COR-L47 (cell line): ENCODE data around the gene ZDHHC3.
"Not testable (repeated sequence)": the region's sequence is repeated elsewhere in the genome, so short reads cannot be mapped to it uniquely, and the experiment has no call there.

Source experiments
- DNase-seq: peaks from one replicate; lab custom pipeline; 2025; lab: John Stamatoyannopoulos, UW

The ZDHHC3 gene

GRCh38 chr3:44995142-44995770 lies 19.3 kb upstream of the ZDHHC3 start:
- peak; percentile 58 for DNase-seq

- no peak for DNase-seq
These were observed 17.7 kb upstream of the ZDHHC3 start for GRCh38 chr3:44993471-44994205.

- DNase-seq = no peak
These were observed 16.8 kb upstream of the ZDHHC3 start for GRCh38 chr3:44992555-44993470.

GRCh38 chr3:44991326-44991725 lies 15.4 kb upstream of the ZDHHC3 start:
- no peak for DNase-seq

GRCh38 chr3:44989636-44990373 lies 13.8 kb upstream of the ZDHHC3 start:
- no peak for DNase-seq

- no peak for DNase-seq
These were observed 13.2 kb upstream of the ZDHHC3 start for GRCh38 chr3:44989141-44989540.

- DNase-seq = no peak
These were observed 12.1 kb upstream of the ZDHHC3 start for GRCh38 chr3:44988073-44988472.

- no peak for DNase-seq
These were observed 11.4 kb upstream of the ZDHHC3 start for GRCh38 chr3:44987332-44987731.

- not testable (repeated sequence) for DNase-seq
These were observed 10.4 kb upstream of the ZDHHC3 start for GRCh38 chr3:44986330-44986729.

GRCh38 chr3:44984335-44984734 lies 8.4 kb upstream of the ZDHHC3 start:
- no peak for DNase-seq

GRCh38 chr3:44983484-44983941 lies 7.5 kb upstream of the ZDHHC3 start:
- no peak for DNase-seq

GRCh38 chr3:44982817-44983216 lies 6.8 kb upstream of the ZDHHC3 start:
- no peak for DNase-seq

GRCh38 chr3:44981751-44982150 lies 5.8 kb upstream of the ZDHHC3 start:
- no peak for DNase-seq

GRCh38 chr3:44981220-44981619 lies 5.2 kb upstream of the ZDHHC3 start:
- DNase-seq = no peak

GRCh38 chr3:44974416-44974815 lies 1.6 kb downstream of the ZDHHC3 start:
- DNase-seq = no peak

GRCh38 chr3:44970926-44971490 lies 5.0 kb downstream of the ZDHHC3 start:
- DNase-seq = no peak

- DNase-seq = no peak
These were observed 6.2 kb downstream of the ZDHHC3 start for GRCh38 chr3:44969828-44970179.

GRCh38 chr3:44969154-44969827 lies 6.7 kb downstream of the ZDHHC3 start:
- no peak for DNase-seq

- no peak for DNase-seq
These were observed 7.5 kb downstream of the ZDHHC3 start for GRCh38 chr3:44968447-44968858.

- no peak for DNase-seq
These were observed 9.1 kb downstream of the ZDHHC3 start for GRCh38 chr3:44966795-44967278.

- no peak for DNase-seq
These were observed 10.8 kb downstream of the ZDHHC3 start for GRCh38 chr3:44965165-44965564.
